ENCODE measurements around the gene DPP6. TPM values are rescaled to one million over a fixed set of nuclear protein-coding genes. Genes with fewer than 3 reads are reported as not detected.

The DPP6 gene
- total and polyA plus RNA-seq, 9 donors = 0.22 to 3.9 (median 1.3) TPM; not detected in 1

DNA sequence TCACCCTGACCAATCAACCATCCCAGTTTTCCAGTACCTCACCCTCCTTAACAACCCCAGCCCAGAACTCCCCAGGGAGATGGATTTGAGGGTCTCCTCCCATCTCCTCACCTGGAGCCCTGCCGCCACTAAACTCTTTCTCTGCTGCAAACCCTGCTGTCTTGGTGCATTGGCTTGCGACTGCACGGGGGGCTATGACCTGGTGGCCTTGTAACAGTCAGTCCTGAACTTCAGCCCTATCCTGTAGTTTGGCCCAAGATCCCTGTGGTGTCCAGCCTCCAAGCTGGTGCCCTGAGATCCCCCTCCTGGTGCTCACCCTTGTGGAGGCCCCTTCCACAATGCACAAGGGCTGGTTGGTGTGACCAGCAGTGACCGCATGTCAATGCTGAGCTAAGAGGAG, 858.8 kb downstream of the DPP6 start:
- TF ChIP-seq, protein P1, sequence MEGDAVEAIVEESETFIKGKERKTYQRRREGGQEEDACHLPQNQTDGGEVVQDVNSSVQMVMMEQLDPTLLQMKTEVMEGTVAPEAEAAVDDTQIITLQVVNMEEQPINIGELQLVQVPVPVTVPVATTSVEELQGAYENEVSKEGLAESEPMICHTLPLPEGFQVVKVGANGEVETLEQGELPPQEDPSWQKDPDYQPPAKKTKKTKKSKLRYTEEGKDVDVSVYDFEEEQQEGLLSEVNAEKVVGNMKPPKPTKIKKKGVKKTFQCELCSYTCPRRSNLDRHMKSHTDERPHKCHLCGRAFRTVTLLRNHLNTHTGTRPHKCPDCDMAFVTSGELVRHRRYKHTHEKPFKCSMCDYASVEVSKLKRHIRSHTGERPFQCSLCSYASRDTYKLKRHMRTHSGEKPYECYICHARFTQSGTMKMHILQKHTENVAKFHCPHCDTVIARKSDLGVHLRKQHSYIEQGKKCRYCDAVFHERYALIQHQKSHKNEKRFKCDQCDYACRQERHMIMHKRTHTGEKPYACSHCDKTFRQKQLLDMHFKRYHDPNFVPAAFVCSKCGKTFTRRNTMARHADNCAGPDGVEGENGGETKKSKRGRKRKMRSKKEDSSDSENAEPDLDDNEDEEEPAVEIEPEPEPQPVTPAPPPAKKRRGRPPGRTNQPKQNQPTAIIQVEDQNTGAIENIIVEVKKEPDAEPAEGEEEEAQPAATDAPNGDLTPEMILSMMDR (IDR thresholded peaks at IDR 0.05) = no peak
- no peak for TF ChIP-seq POLR2A (IDR thresholded peaks at IDR 0.05)
- no peak for TF ChIP-seq EP300 (IDR thresholded peaks at IDR 0.05)
- Histone ChIP-seq H3K27me3 (no peaks in the 10 kb centered on the region), H3K4me1 (ENCODE audit: insufficient read depth) (no peaks in the 10 kb centered on the region), H3K4me3 (no peak overlapping the region), H3K36me3 (no peaks in the 10 kb centered on the region), H3K27ac (no peak overlapping the region), H3K9me3 (no peaks in the 10 kb centered on the region)
- DNase-seq = no peak
- 81 to 97% (median 93%) methylated on average over 4 of the region's 4 CpGs for WGBS, 3 donors
- intact Hi-C loops (cut with DNase I) = loop anchor here in 1 of 4 donors (10.0 kb wide), 1 partner anchor 864 kb away; no protein-coding TSS in a partner anchor

DNA sequence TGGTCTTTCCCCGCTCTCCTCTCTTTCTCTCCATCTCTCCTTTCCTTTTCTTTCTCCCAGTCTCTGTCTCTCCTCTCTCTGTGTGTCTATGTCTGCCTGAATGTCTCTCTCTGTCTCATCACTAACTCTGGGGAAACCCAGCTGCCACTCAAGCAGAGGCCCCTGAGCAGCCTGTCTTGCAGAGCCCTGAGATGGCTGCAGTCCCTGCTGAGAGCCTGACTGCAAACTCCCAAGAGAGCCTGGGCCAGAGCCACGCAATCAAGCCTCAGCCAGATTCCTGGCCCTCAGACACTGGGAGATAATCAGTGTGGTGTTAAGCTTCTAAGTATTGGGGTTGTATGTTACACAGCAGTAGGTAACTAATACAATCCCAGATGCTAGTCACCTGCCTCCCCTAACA, 859.2 kb downstream of the DPP6 start:
- H3K36me3 ChIP-seq = no peaks in the 10 kb centered on the region
- no peaks in the 10 kb centered on the region for H3K27me3 ChIP-seq
- WGBS, 3 donors = 79 to 92% (median 90%) methylated on average over 2 of the region's 2 CpGs
- no peaks in the 10 kb centered on the region for H3K4me1 ChIP-seq (ENCODE audit: insufficient read depth)
- intact Hi-C loops (cut with DNase I) = loop anchor here in 1 of 4 donors (10.0 kb wide), 1 partner anchor 863 kb away; no protein-coding TSS in a partner anchor
- no peaks in the 10 kb centered on the region for H3K9me3 ChIP-seq
- TF ChIP-seq, protein P1 (IDR thresholded peaks at IDR 0.05) = no peak
- no peak for TF ChIP-seq EP300 (IDR thresholded peaks at IDR 0.05)
- TF ChIP-seq POLR2A (IDR thresholded peaks at IDR 0.05) = no peak
- no peak for DNase-seq
- H3K4me3 ChIP-seq = no peak overlapping the region
- no peak overlapping the region for H3K27ac ChIP-seq

DNA sequence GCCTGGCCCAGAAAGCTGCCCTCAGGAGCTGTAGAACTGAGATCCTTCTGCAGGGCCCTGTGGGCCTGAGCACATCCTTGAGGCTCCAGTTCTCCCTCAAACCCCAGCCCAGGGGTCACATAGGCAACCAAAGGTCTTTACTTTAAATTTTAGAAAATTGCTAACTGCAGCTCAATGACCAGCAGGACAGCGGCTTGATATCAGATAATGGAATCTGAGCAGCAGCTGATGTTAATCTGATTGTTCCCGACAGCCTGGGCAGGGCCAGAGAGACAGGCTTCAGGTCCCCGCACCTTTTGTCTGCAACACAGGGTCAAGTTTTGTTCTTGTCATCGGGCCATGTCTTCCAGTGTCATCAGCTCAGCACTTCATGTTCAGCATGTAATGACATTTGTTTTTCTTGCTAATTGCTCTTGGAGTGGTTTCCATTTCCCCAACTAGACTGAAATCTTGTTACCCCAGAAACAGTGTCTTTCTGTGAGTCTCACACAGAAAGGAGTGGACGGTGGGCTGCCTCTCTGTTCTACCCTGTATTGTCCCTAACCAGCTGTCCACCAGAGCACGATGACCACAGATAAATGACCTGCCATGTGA, 859.8 kb downstream of the DPP6 start:
- WGBS, 3 donors = 82 to 88% (median 84%) methylated on average over 6 of the region's 6 CpGs
- H3K36me3 ChIP-seq = no peaks in the 10 kb centered on the region
- H3K4me1 ChIP-seq (ENCODE audit: insufficient read depth) = no peaks in the 10 kb centered on the region
- H3K4me3 ChIP-seq = no peak overlapping the region
- no peak overlapping the region for H3K27ac ChIP-seq
- no peak for DNase-seq
- TF ChIP-seq EP300 (IDR thresholded peaks at IDR 0.05) (no peak), POLR2A (IDR thresholded peaks at IDR 0.05) (no peak)
- TF ChIP-seq, protein P1 (IDR thresholded peaks at IDR 0.05) = no peak
- intact Hi-C loops (cut with DNase I) = loop anchor here in 1 of 4 donors (10.0 kb wide), 1 partner anchor 863 kb away; no protein-coding TSS in a partner anchor
- no peaks in the 10 kb centered on the region for H3K27me3 ChIP-seq
- no peaks in the 10 kb centered on the region for H3K9me3 ChIP-seq

DNA sequence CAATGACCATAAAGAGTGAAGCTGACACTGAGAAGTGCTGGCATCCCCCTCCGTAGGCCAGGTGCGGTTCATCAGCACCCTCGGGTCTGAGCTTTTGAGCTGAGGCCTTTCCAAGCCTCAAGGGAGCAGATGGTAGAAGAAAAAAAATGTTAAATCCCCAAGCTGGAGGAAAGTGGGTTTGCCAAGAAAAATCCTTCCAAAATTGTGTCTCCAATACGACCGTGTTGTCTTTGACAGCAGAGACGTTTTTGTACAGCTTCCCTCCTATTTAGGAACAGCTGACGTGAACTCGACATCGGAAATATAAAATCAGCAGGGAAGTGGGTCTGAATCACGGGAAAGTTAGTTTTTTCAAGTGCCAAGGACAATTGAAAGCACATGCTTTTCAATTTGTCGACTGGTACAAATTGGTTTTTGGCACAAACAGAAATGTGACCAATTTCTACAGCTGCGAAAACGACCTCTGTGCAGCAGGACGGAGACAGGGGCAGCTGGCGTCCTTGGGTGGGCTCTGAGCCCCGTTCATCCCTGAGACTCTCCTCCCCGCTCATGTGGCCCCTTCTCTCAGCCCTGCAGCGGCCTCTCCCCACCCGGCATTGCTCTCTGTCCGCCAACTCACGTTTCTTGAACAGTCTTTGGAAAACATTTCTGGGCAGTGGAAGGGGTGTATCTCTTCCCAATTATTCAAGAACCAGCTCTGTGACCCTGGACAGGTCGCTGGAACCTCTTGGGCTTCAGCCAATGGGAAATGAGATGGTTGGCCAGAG, 860.9 kb downstream of the DPP6 start:
- peak in 1 of 5 donors; percentile 18 for DNase-seq
- intact Hi-C loops (cut with DNase I) = loop anchor here in 1 of 4 donors (10.0 kb wide), 1 partner anchor 862 kb away; no protein-coding TSS in a partner anchor
- no peaks in the 10 kb centered on the region for H3K9me3 ChIP-seq
- 58 to 63% (median 60%) methylated on average over 22 of the region's 22 CpGs for WGBS, 3 donors
- H3K36me3 ChIP-seq = no peaks in the 10 kb centered on the region
- H3K4me1 ChIP-seq (ENCODE audit: insufficient read depth) = no peaks in the 10 kb centered on the region
- no peak overlapping the region for H3K4me3 ChIP-seq
- H3K27me3 ChIP-seq = no peaks in the 10 kb centered on the region
- TF ChIP-seq EP300 (IDR thresholded peaks at IDR 0.05) (no peak), POLR2A (IDR thresholded peaks at IDR 0.05) (no peak)
- TF ChIP-seq, protein P1 (IDR thresholded peaks at IDR 0.05) = no peak
- no peak overlapping the region for H3K27ac ChIP-seq

Data from ovary (tissue), 9 donors.